SH-SY5Y (cell line): ENCODE results near the gene STK11.

Experiments
- GATA2 ChIP-seq: IDR thresholded peaks from 2 replicates; pipeline ENCODE4 v1.6.1; 2011; ENCODE audit warnings: mild to moderate bottlenecking, low read depth, low read length
- GATA3 ChIP-seq: IDR thresholded peaks from 2 replicates; pipeline ENCODE4 v1.6.1; 2011; ENCODE audit warnings: low read depth, mild to moderate bottlenecking, low read length, moderate library complexity

- TF ChIP-seq GATA2 (no peak), GATA3 (no peak)
Measured at GRCh38 chr19:1221904-1222255, 16.3 kb downstream of the STK11 start.
